ENCODE results near the gene PRKACA.

- TF ChIP-seq EZH2 (IDR thresholded peaks at IDR 0.05; ENCODE audit: insufficient read depth, poor library complexity, severe bottlenecking) (no peak), EZH2phosphoT487 (IDR thresholded peaks at IDR 0.05; ENCODE audit: insufficient read depth, low read depth) (no peak)
Measured at GRCh38 chr19:14086098-14086497, 31.5 kb downstream of the PRKACA start.

Measured in GM23248 (cell line).